A549 (cell line): ENCODE results near the gene CLTCL1. TPM values are rescaled to one million over a fixed set of nuclear protein-coding genes. Genes with fewer than 3 reads are reported as not detected.

Source experiments
- ATAC-seq, 2 experiments: fragments of 200-7000 bp in 1 of 2; fragments of >200 bp in 1 of 2; cut with Nextera tagmentation in 1 of 2; cut with Tn5 transposase in 1 of 2; 3 replicates each; pipeline versions ENCODE4 v1.8.0 to v1.9.1; 2018 to 2020; ENCODE audit warnings: mild to moderate bottlenecking in 1 of 2, moderate library complexity in 1 of 2
- CTCF ChIA-PET: fragments of 300-600 bp; sonication (Branson Sonifier 250); formaldehyde crosslinking; extraction: SDS; loops from one replicate; lab custom pipeline; 2021; ENCODE audit warnings: antibody characterized with exemption, inconsistent platforms; lab: Yijun Ruan, JAX
- POLR2A ChIA-PET: fragments of 350-600 bp; formaldehyde crosslinking; extraction: SDS; loops from one replicate; lab custom pipeline; 2021; ENCODE audit warnings: antibody characterized with exemption, inconsistent platforms; lab: Yijun Ruan, JAX
- DNase-seq, 2 experiments: peaks; one replicate each; pipeline versions ENCODE4 v3.0.0 to v3.0.0-alpha.2; 2011 to 2016; ENCODE audit warnings: low read depth in 1 of 2, low spot score in 1 of 2
- FAIRE-seq: peaks from 2 replicates; lab custom pipeline; 2011; peaks lifted over from hg19 to GRCh38; lab: Jason Lieb, UNC
- H3K27ac ChIP-seq, 2 experiments: fragments of >200 bp; sonication (Bioruptor Twin); formaldehyde crosslinking; 3 replicates each; pipeline ENCODE4 v1.5.1; 2016 to 2017
- H3K4me1 ChIP-seq: fragments of >200 bp; sonication (Bioruptor Twin); formaldehyde crosslinking; 3 replicates; pipeline ENCODE4 v1.6.1; 2016
- H3K4me2 ChIP-seq: fragments of >200 bp; sonication (Bioruptor Twin); formaldehyde crosslinking; 3 replicates; pipeline ENCODE4 v1.6.1; 2016
- H3K4me3 ChIP-seq: fragments of >200 bp; sonication (Bioruptor Twin); formaldehyde crosslinking; 3 replicates; pipeline ENCODE4 v1.5.1; 2016
- H3K9me3 ChIP-seq: fragments of >200 bp; sonication (Bioruptor Twin); formaldehyde crosslinking; 3 replicates; pipeline ENCODE4 v1.6.1; 2016
- CBX8 ChIP-seq: fragments of 200-600 bp; sonication (generic); IDR thresholded peaks from 2 replicates; pipeline ENCODE4 v1.6.1; 2016
- FOSL2 ChIP-seq, 2 experiments: fragments of 450-650 bp in 1 of 2; fragments of >200 bp in 1 of 2; sonication (Bioruptor Twin) in 1 of 2; formaldehyde crosslinking; IDR thresholded peaks; 2 replicates each; pipeline versions ENCODE4 v1.5.0 to v1.6.1; 2016 to 2020; ENCODE audit warnings: mild to moderate bottlenecking in 1 of 2, moderate library complexity in 1 of 2
- HDAC2 ChIP-seq: fragments of 200-600 bp; sonication (generic); IDR thresholded peaks from 2 replicates; pipeline ENCODE4 v1.6.1; 2016
- HOXB13 ChIP-seq: fragments of 250-450 bp; sonication (Bioruptor Pico); IDR thresholded peaks from 2 replicates; pipeline ENCODE4 v1.5.0; 2020; ENCODE audit warnings: low read depth, mild to moderate bottlenecking, moderate library complexity
- POLR2A ChIP-seq: IDR thresholded peaks from 2 replicates; pipeline ENCODE4 v1.6.1; 2012; ENCODE audit warnings: mild to moderate bottlenecking, low read length
- RARB ChIP-seq: fragments of 250-450 bp; sonication (Bioruptor Pico); IDR thresholded peaks from 2 replicates; pipeline ENCODE4 v1.8.0; 2021; ENCODE audit warnings: mild to moderate bottlenecking, moderate library complexity
- RFX5 ChIP-seq: fragments of 450-650 bp; IDR thresholded peaks from 2 replicates; pipeline ENCODE4 v1.7.1; 2014; ENCODE audit warnings: antibody characterized with exemption, mild to moderate bottlenecking, moderate library complexity
- RNF2 ChIP-seq: fragments of 200-600 bp; sonication (generic); IDR thresholded peaks from 2 replicates; pipeline ENCODE4 v1.6.1; 2016; ENCODE audit warnings: low read depth, mild to moderate bottlenecking, antibody characterized with exemption, moderate library complexity, borderline replicate concordance
- ZC3H11A ChIP-seq: fragments of 450-650 bp; IDR thresholded peaks from 2 replicates; pipeline ENCODE4 v1.6.1; 2014; ENCODE audit warnings: antibody characterized with exemption, mild to moderate bottlenecking
- ZSCAN20 ChIP-seq: fragments of 250-450 bp; sonication (Bioruptor Pico); IDR thresholded peaks from 2 replicates; pipeline ENCODE4 v1.8.0; 2022; ENCODE audit warnings: mild to moderate bottlenecking, moderate library complexity
- WGBS: methylation state at CpG from one replicate; pipeline ENCODE4 v1.1.6; 2017; ENCODE audit errors: missing lambda C conversion rate; 5-methylcytosine and 5-hydroxymethylcytosine counted together
- polyA plus RNA-seq, 4 experiments: library from polyadenylated mRNA; depleted of rRNA in 3 of 4; stranded (reverse); fragments of >200 nt; fragmentation: RNase III in 1 of 4; extraction: RNeasy Plus Mini Kit Qiagen cat#74134 plus additional on column Dnase treatment in 1 of 4; gene quantifications; 2 replicates in 3 of 4; 3 replicates in 1 of 4; pipeline ENCODE4 v1.2.3, GENCODE V29; 2011 to 2017
- small RNA-seq, 6 experiments: library from RNA; depleted of rRNA; stranded (forward); fragments of <200 nt; gene quantifications; one replicate each; pipeline ENCODE3, GENCODE V24; 2012
- TF ChIP-seq, protein P1 (sequence below): IDR thresholded peaks from 2 replicates; pipeline ENCODE4 v1.6.1; 2012
- TF ChIP-seq, protein P2 (sequence below): fragments of 250-450 bp; sonication (Bioruptor Pico); IDR thresholded peaks from 2 replicates; pipeline ENCODE4 v1.5.0; 2020; ENCODE audit warnings: low read depth, mild to moderate bottlenecking, moderate library complexity
- TF ChIP-seq, protein P3 (sequence below): fragments of >200 bp; sonication (Bioruptor Twin); formaldehyde crosslinking; IDR thresholded peaks from 3 replicates; pipeline ENCODE4 v1.5.1; 2016

Gene CLTCL1
- polyA plus RNA-seq, 2 of the 4 experiments (the other 2 are of a cell fraction) = 8.6 to 10.6 TPM

GRCh38 chr22:19130959-19131684 is 160.4 kb downstream of the CLTCL1 start, which contains the start of gene TSSK2:
TSSK2 (plus strand) TSS chr22:19131308; CDS start chr22:19131400, 92 bp downstream.
- H3K4me2 ChIP-seq = no peak within 1 kb of the TSS
- FAIRE-seq = no peak
- no peak for ATAC-seq
- no peaks in the 10 kb centered on the region for H3K4me1 ChIP-seq
- TF ChIP-seq CBX8 = no peak
- TF ChIP-seq, all 56 proteins: peak for 0
- ChIA-PET POLR2A (no interaction called here), CTCF (no interaction called here)
- no peak within 1 kb of the TSS for H3K4me3 ChIP-seq
- 94% methylated on average over 18 of the region's 27 CpGs for WGBS
- no peak within 1 kb of the TSS for H3K27ac ChIP-seq
- no peak for DNase-seq
- H3K9me3 ChIP-seq = no peaks in the 10 kb centered on the region

GRCh38 chr22:19129871-19130270 is 161.6 kb downstream of the CLTCL1 start:
- Histone ChIP-seq H3K27ac (no peak overlapping the region), H3K4me2 (no peak overlapping the region), H3K4me1 (no peaks in the 10 kb centered on the region), H3K9me3 (no peaks in the 10 kb centered on the region)
- POLR2A ChIA-PET = no interaction called here
- TF ChIP-seq, protein P1, sequence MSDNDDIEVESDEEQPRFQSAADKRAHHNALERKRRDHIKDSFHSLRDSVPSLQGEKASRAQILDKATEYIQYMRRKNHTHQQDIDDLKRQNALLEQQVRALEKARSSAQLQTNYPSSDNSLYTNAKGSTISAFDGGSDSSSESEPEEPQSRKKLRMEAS = no peak
- TF ChIP-seq HOXB13 (CRISPR knock-in tag) (no peak), RNF2 (no peak), ZC3H11A (no peak), RFX5 (no peak), HDAC2 (no peak), ZSCAN20 (CRISPR knock-in tag) (no peak), POLR2A (no peak), RARB (CRISPR knock-in tag) (no peak), FOSL2 (IDR thresholded peaks at IDR 0.05) (no peak), FOSL2 (CRISPR knock-in tag; IDR thresholded peaks at IDR 0.05) (no peak)
- TF ChIP-seq, protein P2, sequence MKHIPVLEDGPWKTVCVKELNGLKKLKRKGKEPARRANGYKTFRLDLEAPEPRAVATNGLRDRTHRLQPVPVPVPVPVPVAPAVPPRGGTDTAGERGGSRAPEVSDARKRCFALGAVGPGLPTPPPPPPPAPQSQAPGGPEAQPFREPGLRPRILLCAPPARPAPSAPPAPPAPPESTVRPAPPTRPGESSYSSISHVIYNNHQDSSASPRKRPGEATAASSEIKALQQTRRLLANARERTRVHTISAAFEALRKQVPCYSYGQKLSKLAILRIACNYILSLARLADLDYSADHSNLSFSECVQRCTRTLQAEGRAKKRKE (CRISPR knock-in tag) = no peak
- TF ChIP-seq, protein P3, sequence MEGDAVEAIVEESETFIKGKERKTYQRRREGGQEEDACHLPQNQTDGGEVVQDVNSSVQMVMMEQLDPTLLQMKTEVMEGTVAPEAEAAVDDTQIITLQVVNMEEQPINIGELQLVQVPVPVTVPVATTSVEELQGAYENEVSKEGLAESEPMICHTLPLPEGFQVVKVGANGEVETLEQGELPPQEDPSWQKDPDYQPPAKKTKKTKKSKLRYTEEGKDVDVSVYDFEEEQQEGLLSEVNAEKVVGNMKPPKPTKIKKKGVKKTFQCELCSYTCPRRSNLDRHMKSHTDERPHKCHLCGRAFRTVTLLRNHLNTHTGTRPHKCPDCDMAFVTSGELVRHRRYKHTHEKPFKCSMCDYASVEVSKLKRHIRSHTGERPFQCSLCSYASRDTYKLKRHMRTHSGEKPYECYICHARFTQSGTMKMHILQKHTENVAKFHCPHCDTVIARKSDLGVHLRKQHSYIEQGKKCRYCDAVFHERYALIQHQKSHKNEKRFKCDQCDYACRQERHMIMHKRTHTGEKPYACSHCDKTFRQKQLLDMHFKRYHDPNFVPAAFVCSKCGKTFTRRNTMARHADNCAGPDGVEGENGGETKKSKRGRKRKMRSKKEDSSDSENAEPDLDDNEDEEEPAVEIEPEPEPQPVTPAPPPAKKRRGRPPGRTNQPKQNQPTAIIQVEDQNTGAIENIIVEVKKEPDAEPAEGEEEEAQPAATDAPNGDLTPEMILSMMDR = no peak
- TF ChIP-seq, all 56 proteins: peak for 0
- no peak overlapping the region for H3K4me3 ChIP-seq
- FAIRE-seq (no peak), DNase-seq (no peak), ATAC-seq (no peak)
- CTCF ChIA-PET = interaction anchor here (0.6 kb wide), 1 partner anchor 44 kb away, joined by 3 read pairs; no protein-coding TSS in a partner anchor
- 78% methylated on average over 8 of the region's 8 CpGs for WGBS

Small RNAs within 50 kb of the gene (small RNA-seq; reads per million reads assigned to genes)
- 0 reads per million in 6 experiments for gene AC000081.1
- 0 reads per million in 6 experiments for gene RF00398

Other genes starting within 250 kb of the CLTCL1 start
- 10.6 and 12.9 TPM in 2 replicates for gene DGCR2, start 169.3 kb downstream of the CLTCL1 start, polyA plus RNA-seq (2011; rRNA removed)
- gene DGCR2, start 169.3 kb downstream of the CLTCL1 start, polyA plus RNA-seq (2017; fragmentation: RNase III; extraction: RNeasy Plus Mini Kit Qiagen cat#74134 plus additional on column Dnase treatment) = 17.7 to 17.9 TPM (median 17.8 TPM) in 3 replicates
- not detected in 2 replicates for gene TSSK2, start 160.4 kb downstream of the CLTCL1 start, polyA plus RNA-seq (2011; rRNA removed)
- not detected in 3 replicates for gene TSSK2, start 160.4 kb downstream of the CLTCL1 start, polyA plus RNA-seq (2017; fragmentation: RNase III; extraction: RNeasy Plus Mini Kit Qiagen cat#74134 plus additional on column Dnase treatment)
- 4.7 and 5.2 TPM in 2 replicates for gene ESS2, start 147.1 kb downstream of the CLTCL1 start, polyA plus RNA-seq (2011; rRNA removed)
- 9.0 to 10.0 TPM (median 9.4 TPM) in 3 replicates for gene ESS2, start 147.1 kb downstream of the CLTCL1 start, polyA plus RNA-seq (2017; fragmentation: RNase III; extraction: RNeasy Plus Mini Kit Qiagen cat#74134 plus additional on column Dnase treatment)
- gene GSC2, start 141.4 kb downstream of the CLTCL1 start, polyA plus RNA-seq (2011; rRNA removed) = not detected in 2 replicates
- gene GSC2, start 141.4 kb downstream of the CLTCL1 start, polyA plus RNA-seq (2017; fragmentation: RNase III; extraction: RNeasy Plus Mini Kit Qiagen cat#74134 plus additional on column Dnase treatment) = not detected in 3 replicates
- 11.4 and 14.9 TPM in 2 replicates for gene SLC25A1, start 113.0 kb downstream of the CLTCL1 start, polyA plus RNA-seq (2011; rRNA removed)
- gene SLC25A1, start 113.0 kb downstream of the CLTCL1 start, polyA plus RNA-seq (2017; fragmentation: RNase III; extraction: RNeasy Plus Mini Kit Qiagen cat#74134 plus additional on column Dnase treatment) = 48.3 to 61.7 TPM (median 60.1 TPM) in 3 replicates
- gene HIRA, start 140.0 kb upstream of the CLTCL1 start, polyA plus RNA-seq (2011; rRNA removed) = 12.3 and 14.4 TPM in 2 replicates
- 15.9 to 16.6 TPM (median 15.9 TPM) in 3 replicates for gene HIRA, start 140.0 kb upstream of the CLTCL1 start, polyA plus RNA-seq (2017; fragmentation: RNase III; extraction: RNeasy Plus Mini Kit Qiagen cat#74134 plus additional on column Dnase treatment)
- 43.3 and 45.7 TPM in 2 replicates for gene MRPL40, start 140.8 kb upstream of the CLTCL1 start, polyA plus RNA-seq (2011; rRNA removed)
- 32.1 to 35.1 TPM (median 34.0 TPM) in 3 replicates for gene MRPL40, start 140.8 kb upstream of the CLTCL1 start, polyA plus RNA-seq (2017; fragmentation: RNase III; extraction: RNeasy Plus Mini Kit Qiagen cat#74134 plus additional on column Dnase treatment)
- 19.5 and 20.7 TPM in 2 replicates for gene C22orf39, start 156.0 kb upstream of the CLTCL1 start, polyA plus RNA-seq (2011; rRNA removed)
- 19.4 to 20.2 TPM (median 19.5 TPM) in 3 replicates for gene C22orf39, start 156.0 kb upstream of the CLTCL1 start, polyA plus RNA-seq (2017; fragmentation: RNase III; extraction: RNeasy Plus Mini Kit Qiagen cat#74134 plus additional on column Dnase treatment)
- 96.1 and 117 TPM in 2 replicates for gene UFD1, start 187.5 kb upstream of the CLTCL1 start, polyA plus RNA-seq (2011; rRNA removed)
- gene UFD1, start 187.5 kb upstream of the CLTCL1 start, polyA plus RNA-seq (2017; fragmentation: RNase III; extraction: RNeasy Plus Mini Kit Qiagen cat#74134 plus additional on column Dnase treatment) = 94.4 to 109 TPM (median 95.4 TPM) in 3 replicates
- 36.7 and 51.6 TPM in 2 replicates for gene CDC45, start 188.2 kb upstream of the CLTCL1 start, polyA plus RNA-seq (2011; rRNA removed)
- 44.5 to 47.2 TPM (median 46.0 TPM) in 3 replicates for gene CDC45, start 188.2 kb upstream of the CLTCL1 start, polyA plus RNA-seq (2017; fragmentation: RNase III; extraction: RNeasy Plus Mini Kit Qiagen cat#74134 plus additional on column Dnase treatment)
- not detected in 2 replicates for gene CLDN5, start 232.7 kb upstream of the CLTCL1 start, polyA plus RNA-seq (2011; rRNA removed)
- gene CLDN5, start 232.7 kb upstream of the CLTCL1 start, polyA plus RNA-seq (2017; fragmentation: RNase III; extraction: RNeasy Plus Mini Kit Qiagen cat#74134 plus additional on column Dnase treatment) = not detected in 3 replicates